Testis (tissue), 3 donors: ENCODE measurements around the gene FRMPD4. TPM values are rescaled to one million over a fixed set of nuclear protein-coding genes. Genes with fewer than 3 reads are reported as not detected.
A peak's percentile ranks its signal among the peaks of the same experiment; 100 is the strongest.

Experiments
- DNase-seq: peaks from one replicate; pipeline ENCODE4 v3.0.0-alpha.2; 2019
- H3K27ac ChIP-seq, 2 donors: fragments of 200-600 bp; sonication (generic); one replicate each; pipeline ENCODE4 v1.5.1; 2019
- H3K27me3 ChIP-seq: fragments of 200-600 bp; sonication (generic); one replicate; pipeline ENCODE4 v1.5.1; 2019
- H3K36me3 ChIP-seq: fragments of 200-600 bp; sonication (generic); one replicate; pipeline ENCODE4 v1.5.1; 2017; ENCODE audit warnings: low read depth; ENCODE audit errors: missing control alignments
- H3K4me1 ChIP-seq: fragments of 200-600 bp; sonication (generic); one replicate; pipeline ENCODE4 v1.5.1; 2019
- H3K4me3 ChIP-seq, 2 donors: fragments of 200-600 bp; sonication (generic); one replicate each; pipeline ENCODE4 v1.5.1; 2017 to 2019
- H3K9me3 ChIP-seq: fragments of 200-600 bp; sonication (generic); one replicate; pipeline ENCODE4 v1.5.1; 2017
- POLR2A ChIP-seq: fragments of 450-650 bp; IDR thresholded peaks from one replicate; pipeline ENCODE4 v1.6.1; 2017; ENCODE audit warnings: antibody characterized with exemption, mild to moderate bottlenecking, moderate library complexity
- WGBS, 2 donors: methylation state at CpG; one replicate each; pipeline ENCODE4 v1.1.5; 2018; 5-methylcytosine and 5-hydroxymethylcytosine counted together
- intact Hi-C: fragments of 100-400 bp; cut with DNase I; formaldehyde crosslinking; loops from one replicate; pipeline ENCODE4 v1.15.1; 2023; ENCODE audit warnings: low total_unique reads
- polyA plus RNA-seq: library from polyadenylated mRNA; stranded (reverse); fragments of 350-450 nt; fragmentation: Illumina TruSeq; extraction: RNeasy Lipid Tissue Mini Kit (QIAGEN cat#74804); gene quantifications from one replicate; pipeline ENCODE4 v1.2.3, GENCODE V29; 2014; ENCODE audit warnings: low read depth, low replicate concordance; ENCODE audit not compliant: insufficient read depth
- total RNA-seq, 2 donors: library from RNA; depleted of rRNA; stranded (reverse); fragments of >200 nt; gene quantifications; one replicate each; pipeline ENCODE4 v1.2.3, GENCODE V29; 2016
- TF ChIP-seq, protein P1 (sequence below), 3 experiments: fragments of 450-650 bp in 2 of 3; fragments of 200-600 bp in 1 of 3; sonication (generic) in 1 of 3; IDR thresholded peaks; one replicate each; pipeline ENCODE4 v1.5.1; 2016 to 2019; ENCODE audit warnings: antibody characterized with exemption in 3 of 3, mild to moderate bottlenecking in 2 of 3, moderate library complexity in 1 of 3

FRMPD4 gene
- total and polyA plus RNA-seq, 3 donors from 2014 or later: 1.1 to 1.6 (median 1.3) TPM

DNA sequence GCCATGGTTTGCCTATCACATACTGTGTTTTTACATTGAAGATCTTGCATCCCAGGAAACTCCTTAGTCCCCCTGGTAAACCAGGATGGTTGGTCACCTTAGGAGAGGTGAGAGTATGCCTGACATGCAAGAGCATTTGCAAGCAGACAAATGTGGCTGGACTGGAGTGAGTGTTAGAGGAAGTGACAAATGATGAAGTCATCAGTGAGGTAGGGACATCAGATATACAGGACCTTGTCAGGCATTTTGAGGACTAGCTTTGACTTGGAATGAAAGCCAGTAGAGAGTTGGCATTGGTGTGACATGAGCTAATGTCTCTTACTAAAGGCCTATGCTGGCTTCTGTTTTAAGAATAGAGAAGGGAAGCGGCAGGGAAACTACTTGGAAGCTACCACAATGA is 124.9 kb downstream of the FRMPD4 start:
- Histone ChIP-seq H3K27ac (no peak overlapping the region), H3K9me3 (no peaks in the 10 kb centered on the region), H3K36me3 (no peaks in the 10 kb centered on the region), H3K27me3 (no peaks in the 10 kb centered on the region), H3K4me1 (no peaks in the 10 kb centered on the region), H3K4me3 (no peak overlapping the region)
- TF ChIP-seq, protein P1, sequence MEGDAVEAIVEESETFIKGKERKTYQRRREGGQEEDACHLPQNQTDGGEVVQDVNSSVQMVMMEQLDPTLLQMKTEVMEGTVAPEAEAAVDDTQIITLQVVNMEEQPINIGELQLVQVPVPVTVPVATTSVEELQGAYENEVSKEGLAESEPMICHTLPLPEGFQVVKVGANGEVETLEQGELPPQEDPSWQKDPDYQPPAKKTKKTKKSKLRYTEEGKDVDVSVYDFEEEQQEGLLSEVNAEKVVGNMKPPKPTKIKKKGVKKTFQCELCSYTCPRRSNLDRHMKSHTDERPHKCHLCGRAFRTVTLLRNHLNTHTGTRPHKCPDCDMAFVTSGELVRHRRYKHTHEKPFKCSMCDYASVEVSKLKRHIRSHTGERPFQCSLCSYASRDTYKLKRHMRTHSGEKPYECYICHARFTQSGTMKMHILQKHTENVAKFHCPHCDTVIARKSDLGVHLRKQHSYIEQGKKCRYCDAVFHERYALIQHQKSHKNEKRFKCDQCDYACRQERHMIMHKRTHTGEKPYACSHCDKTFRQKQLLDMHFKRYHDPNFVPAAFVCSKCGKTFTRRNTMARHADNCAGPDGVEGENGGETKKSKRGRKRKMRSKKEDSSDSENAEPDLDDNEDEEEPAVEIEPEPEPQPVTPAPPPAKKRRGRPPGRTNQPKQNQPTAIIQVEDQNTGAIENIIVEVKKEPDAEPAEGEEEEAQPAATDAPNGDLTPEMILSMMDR (IDR thresholded peaks at IDR 0.05): no peak
- TF ChIP-seq POLR2A: no peak
- intact Hi-C loops: no loop called here
- no peak for DNase-seq
- 67 to 93% methylated on average over 1 of the region's 1 CpG for WGBS, 2 donors

DNA sequence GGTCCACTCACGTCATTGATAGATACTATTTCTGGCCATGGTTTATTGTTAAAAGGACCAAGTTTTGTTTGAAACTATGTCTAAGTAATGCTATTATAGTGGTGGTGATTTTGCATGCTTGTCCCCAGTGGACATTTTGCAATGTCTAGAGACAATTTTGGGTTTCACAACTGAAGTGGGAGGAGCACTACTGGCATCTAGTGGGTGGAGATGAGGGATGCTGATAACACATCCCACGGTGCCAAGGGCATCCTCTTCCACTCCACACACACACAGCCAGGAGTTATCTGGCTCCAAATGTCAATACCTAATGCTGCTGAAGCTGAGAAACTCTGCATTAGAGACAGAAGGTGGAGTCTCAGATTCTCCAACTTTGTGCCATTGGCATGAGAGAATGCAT is 131.2 kb downstream of the FRMPD4 start:
- Histone ChIP-seq H3K27ac (no peak overlapping the region), H3K4me1 (no peaks in the 10 kb centered on the region), H3K27me3 (no peaks in the 10 kb centered on the region), H3K9me3 (no peaks in the 10 kb centered on the region), H3K4me3 (no peak overlapping the region), H3K36me3 (no peaks in the 10 kb centered on the region)
- whole genome bisulfite sequencing, 2 donors: 44 to 57% methylated on average over 2 of the region's 2 CpGs
- intact Hi-C loops: no loop called here
- TF ChIP-seq, protein P1 (IDR thresholded peaks at IDR 0.05): no peak
- TF ChIP-seq POLR2A: no peak
- DNase-seq: no peak

DNA sequence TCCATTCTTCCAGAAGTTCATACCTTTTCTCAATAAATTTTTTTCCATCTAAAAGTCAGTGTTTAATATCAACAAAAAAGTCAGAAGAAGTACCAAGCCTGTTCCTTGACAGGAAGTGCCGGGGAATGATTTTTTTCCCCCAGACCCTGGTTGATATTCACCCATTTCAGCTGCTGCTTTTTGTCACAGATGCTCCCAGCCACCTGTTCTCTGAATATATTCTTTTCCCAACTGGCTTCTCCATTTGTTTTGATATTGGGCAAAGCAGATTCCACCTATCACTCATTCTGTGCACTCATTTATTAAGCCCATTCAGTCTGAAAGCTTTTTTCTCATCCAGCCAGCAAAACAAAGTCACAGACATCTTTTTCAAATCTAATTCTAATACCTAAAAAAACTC is 139.9 kb downstream of the FRMPD4 start:
- no peaks in the 10 kb centered on the region for H3K9me3 ChIP-seq
- 87 to 100% methylated on average over 1 of the region's 1 CpG for WGBS, 2 donors

DNA sequence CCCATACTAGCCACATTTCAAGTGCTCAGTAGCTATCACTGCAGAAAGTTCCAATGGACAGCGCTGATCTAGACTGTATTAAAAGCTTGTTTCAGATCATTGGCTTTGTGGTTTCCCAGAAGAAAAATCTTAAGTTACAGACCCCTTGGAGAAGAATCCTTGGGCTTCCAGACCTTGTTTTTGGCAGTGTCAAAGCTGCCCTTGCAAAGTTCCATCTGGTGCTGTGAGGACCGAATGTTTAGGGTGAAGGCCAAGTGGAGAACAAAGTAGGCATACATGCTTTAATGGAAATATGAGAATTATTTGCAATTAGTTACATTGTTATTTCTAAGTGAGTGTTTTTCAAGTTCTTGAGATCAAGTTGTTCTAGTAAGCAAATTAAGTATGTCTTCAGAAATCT is 144.7 kb downstream of the FRMPD4 start:
- no peaks in the 10 kb centered on the region for H3K4me1 ChIP-seq
- no peak for TF ChIP-seq POLR2A
- TF ChIP-seq, protein P1 (IDR thresholded peaks at IDR 0.05): no peak
- H3K36me3 ChIP-seq: no peaks in the 10 kb centered on the region
- H3K9me3 ChIP-seq: no peaks in the 10 kb centered on the region
- DNase-seq: peak; percentile 15
- intact Hi-C loops: no loop called here
- no peaks in the 10 kb centered on the region for H3K27me3 ChIP-seq
- no peak overlapping the region for H3K4me3 ChIP-seq
- WGBS, 2 donors: 35 to 48% methylated on average over 2 of the region's 2 CpGs
- no peak overlapping the region for H3K27ac ChIP-seq

More for the DNA sequence above, 139.9 kb downstream of the FRMPD4 start:
- H3K4me1 ChIP-seq: no peaks in the 10 kb centered on the region
- no peak for TF ChIP-seq POLR2A
- TF ChIP-seq, protein P1 (IDR thresholded peaks at IDR 0.05): no peak
- no peaks in the 10 kb centered on the region for H3K36me3 ChIP-seq
- DNase-seq: no peak
- intact Hi-C loops: no loop called here
- H3K27me3 ChIP-seq: no peaks in the 10 kb centered on the region
- no peak overlapping the region for H3K27ac ChIP-seq
- H3K4me3 ChIP-seq: no peak overlapping the region

DNA sequence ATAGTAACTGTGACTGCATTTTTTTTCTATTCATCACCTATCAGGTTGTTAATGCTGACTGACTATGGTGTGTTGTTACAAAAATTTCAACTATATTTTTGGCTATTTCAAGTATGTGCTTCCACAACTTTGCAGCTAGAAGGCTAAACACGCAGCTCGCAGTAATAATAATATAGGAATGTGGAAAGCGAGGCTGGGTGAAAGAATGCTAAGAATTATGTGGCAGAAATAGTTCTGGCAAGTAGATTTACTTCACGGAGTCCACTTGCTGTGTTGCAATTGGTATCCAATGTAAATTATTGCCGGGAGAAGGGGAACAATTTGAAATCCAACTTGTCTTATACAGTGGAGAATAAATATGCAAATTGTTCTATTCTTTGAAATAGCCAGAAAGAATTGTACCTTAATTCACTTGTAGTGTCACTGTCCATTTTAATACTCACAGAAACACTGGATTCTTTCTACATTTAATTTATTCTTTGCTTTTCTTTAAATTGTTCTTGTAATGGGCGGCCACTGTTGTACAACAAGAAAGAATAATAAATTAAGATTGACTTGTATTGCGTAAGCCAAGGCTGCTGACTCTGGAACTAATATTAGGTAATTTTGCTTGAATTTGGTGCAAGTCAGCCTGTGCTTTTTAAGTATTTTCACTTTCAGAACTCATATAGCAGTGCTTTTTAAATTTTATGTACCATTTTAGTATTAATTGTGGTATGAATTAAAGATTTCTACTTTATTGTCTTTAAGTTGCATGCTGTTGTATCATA is 154.9 kb downstream of the FRMPD4 start:
- Histone ChIP-seq H3K9me3 (no peaks in the 10 kb centered on the region), H3K27me3 (no peaks in the 10 kb centered on the region), H3K4me1 (no peaks in the 10 kb centered on the region), H3K36me3 (no peaks in the 10 kb centered on the region), H3K4me3 (no peak overlapping the region), H3K27ac (no peak overlapping the region)
- TF ChIP-seq POLR2A: no peak
- TF ChIP-seq, protein P1 (IDR thresholded peaks at IDR 0.05): no peak
- intact Hi-C loops: no loop called here
- WGBS, 2 donors: 85 to 87% methylated on average over 7 of the region's 7 CpGs
- DNase-seq: no peak
